GM21423 (cell line): ENCODE measurements around the gene MME.

Source experiments
- ATAC-seq: cut with Tn5 transposase; IDR thresholded peaks from one replicate; pipeline ENCODE4 v1.9.1; 2021; ENCODE audit warnings: mild to moderate bottlenecking, moderate library complexity; ENCODE audit not compliant: unreplicated experiment

MME gene

GRCh38 chr3:155135003-155135402 is 54.9 kb downstream of the MME start:
- no peak for ATAC-seq

GRCh38 chr3:155138677-155139076 is 58.6 kb downstream of the MME start:
- no peak for ATAC-seq

- no peak for ATAC-seq
These were observed 67.5 kb downstream of the MME start for GRCh38 chr3:155147588-155147987.

GRCh38 chr3:155149494-155149893 is 69.4 kb downstream of the MME start:
- no peak for ATAC-seq

- ATAC-seq, result no peak
These were observed 73.4 kb downstream of the MME start for GRCh38 chr3:155153242-155154186.

- ATAC-seq, result no peak
These were observed 74.1 kb downstream of the MME start for GRCh38 chr3:155154255-155154654.

GRCh38 chr3:155158346-155159037 is 78.4 kb downstream of the MME start:
- ATAC-seq, result no peak

- ATAC-seq, result no peak
These were observed 79.2 kb downstream of the MME start for GRCh38 chr3:155159301-155159700.

- ATAC-seq, result no peak
These were observed 81.6 kb downstream of the MME start for GRCh38 chr3:155161640-155162292.

- no peak for ATAC-seq
These were observed 84.2 kb downstream of the MME start for GRCh38 chr3:155164306-155164705.

- no peak for ATAC-seq
These were observed 86.3 kb downstream of the MME start for GRCh38 chr3:155166441-155166840.

GRCh38 chr3:155169197-155169596 is 89.1 kb downstream of the MME start:
- ATAC-seq, result no peak

- no peak for ATAC-seq
These were observed 93.7 kb downstream of the MME start for GRCh38 chr3:155173771-155174170.

GRCh38 chr3:155178810-155179436 is 98.8 kb downstream of the MME start:
- ATAC-seq, result no peak

GRCh38 chr3:155179437-155179827 is 99.3 kb downstream of the MME start:
- ATAC-seq, result no peak

- no peak for ATAC-seq
These were observed 100.0 kb downstream of the MME start for GRCh38 chr3:155179966-155180757.

- no peak for ATAC-seq
These were observed 102.3 kb downstream of the MME start for GRCh38 chr3:155182467-155182866.

GRCh38 chr3:155184011-155184410 is 103.9 kb downstream of the MME start:
- ATAC-seq, result no peak

GRCh38 chr3:155185631-155186071 is 105.5 kb downstream of the MME start:
- no peak for ATAC-seq

GRCh38 chr3:155188031-155188430 is 107.9 kb downstream of the MME start:
- ATAC-seq, result no peak
